HG03432 (cell line): ENCODE measurements around the gene KREMEN1.
A peak's percentile ranks its signal among the peaks of the same experiment; 100 is the strongest.
"Not testable (repeated sequence)": the region's sequence is repeated elsewhere in the genome, so short reads cannot be mapped to it uniquely, and the experiment has no call there.

ENCODE experiments used
- ATAC-seq: cut with Tn5 transposase; IDR thresholded peaks from one replicate; pipeline ENCODE4 v1.9.1; 2021; ENCODE audit warnings: mild to moderate bottlenecking, moderate library complexity; ENCODE audit not compliant: unreplicated experiment

KREMEN1 gene, protein sequence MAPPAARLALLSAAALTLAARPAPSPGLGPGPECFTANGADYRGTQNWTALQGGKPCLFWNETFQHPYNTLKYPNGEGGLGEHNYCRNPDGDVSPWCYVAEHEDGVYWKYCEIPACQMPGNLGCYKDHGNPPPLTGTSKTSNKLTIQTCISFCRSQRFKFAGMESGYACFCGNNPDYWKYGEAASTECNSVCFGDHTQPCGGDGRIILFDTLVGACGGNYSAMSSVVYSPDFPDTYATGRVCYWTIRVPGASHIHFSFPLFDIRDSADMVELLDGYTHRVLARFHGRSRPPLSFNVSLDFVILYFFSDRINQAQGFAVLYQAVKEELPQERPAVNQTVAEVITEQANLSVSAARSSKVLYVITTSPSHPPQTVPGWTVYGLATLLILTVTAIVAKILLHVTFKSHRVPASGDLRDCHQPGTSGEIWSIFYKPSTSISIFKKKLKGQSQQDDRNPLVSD

DNA sequence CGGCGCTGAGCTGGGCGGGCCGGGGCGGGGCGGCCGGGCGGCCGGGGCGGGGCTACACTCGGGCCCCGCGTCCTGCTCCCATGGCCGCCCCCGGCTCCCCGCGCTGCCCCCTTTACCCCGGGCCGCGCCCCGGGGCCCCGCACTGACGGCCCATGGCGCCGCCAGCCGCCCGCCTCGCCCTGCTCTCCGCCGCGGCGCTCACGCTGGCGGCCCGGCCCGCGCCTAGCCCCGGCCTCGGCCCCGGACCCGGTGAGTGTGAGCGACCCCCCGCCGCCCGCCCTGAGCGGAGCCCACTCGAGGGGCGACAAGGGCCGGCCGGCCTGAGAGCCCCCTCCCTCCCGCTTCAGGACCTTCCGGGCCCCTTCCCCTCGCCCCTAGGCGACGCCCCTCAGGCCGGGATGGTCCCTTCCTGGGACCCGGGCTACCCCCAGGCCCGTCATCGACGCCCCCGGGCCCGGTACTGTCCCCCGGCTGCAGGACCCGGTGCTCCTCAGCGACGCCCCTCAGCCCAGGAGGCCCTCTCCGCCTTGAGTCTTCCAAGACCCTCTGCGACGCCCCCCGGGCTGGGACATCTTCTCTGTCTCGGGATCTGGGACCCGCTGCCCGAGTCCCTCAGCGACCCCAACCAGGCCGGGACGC lies at the start of gene KREMEN1:
TSS of gene KREMEN1 (plus strand) at position 57 of the 639 bp plus-strand sequence. CDS start at position 153, 96 bp downstream.
- peak; percentile 16 for ATAC-seq

DNA sequence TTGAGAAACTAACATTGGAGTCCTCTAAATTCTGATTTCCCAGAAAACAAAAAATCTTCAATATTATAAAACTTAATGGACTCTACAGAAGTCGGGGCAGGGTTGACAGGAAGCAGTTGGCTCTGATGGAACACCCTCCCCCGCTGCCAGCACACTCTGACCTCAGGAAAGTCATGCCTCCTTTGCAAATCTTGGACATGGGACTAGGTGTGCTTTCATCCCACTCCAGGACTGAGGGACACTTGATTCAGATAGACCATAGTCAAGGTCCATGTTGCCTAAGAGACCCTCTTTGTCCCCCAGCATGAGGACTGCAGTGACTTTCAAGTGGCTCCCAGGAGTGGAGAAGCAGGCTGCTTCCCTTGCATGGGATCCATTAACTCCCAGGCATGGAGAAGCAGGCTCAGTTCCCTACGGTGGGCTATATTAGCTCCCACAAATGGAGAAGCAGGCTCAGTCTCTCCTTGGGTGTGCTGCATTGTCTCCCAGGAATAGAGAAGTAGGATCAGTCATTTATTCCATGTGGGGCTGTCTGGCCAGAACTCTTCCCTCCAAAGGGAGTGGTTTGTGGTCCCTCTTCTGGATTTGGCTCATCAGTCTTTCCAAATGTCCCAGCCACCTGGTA lies 49.6 kb upstream of the KREMEN1 start:
- no peak for ATAC-seq

DNA sequence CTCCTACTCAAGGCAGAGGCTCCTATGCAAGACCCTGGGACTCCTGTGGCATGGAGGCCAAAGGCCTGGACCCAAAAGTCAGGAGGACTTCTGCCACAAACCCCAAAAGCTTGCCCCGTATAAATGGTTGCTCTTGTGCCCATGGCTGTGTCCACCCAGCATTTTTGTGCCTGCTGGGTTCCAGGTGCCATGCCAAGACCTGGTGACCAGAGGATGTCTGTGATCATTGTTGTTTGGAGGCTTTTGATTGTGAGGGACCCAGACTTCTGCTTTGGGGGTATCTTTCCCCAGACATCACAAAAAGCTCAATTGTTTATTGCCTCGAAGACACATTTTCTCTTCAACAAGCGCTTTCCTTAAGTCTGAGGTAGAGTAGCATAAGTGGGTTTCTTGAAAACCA lies 46.3 kb upstream of the KREMEN1 start:
- no peak for ATAC-seq

DNA sequence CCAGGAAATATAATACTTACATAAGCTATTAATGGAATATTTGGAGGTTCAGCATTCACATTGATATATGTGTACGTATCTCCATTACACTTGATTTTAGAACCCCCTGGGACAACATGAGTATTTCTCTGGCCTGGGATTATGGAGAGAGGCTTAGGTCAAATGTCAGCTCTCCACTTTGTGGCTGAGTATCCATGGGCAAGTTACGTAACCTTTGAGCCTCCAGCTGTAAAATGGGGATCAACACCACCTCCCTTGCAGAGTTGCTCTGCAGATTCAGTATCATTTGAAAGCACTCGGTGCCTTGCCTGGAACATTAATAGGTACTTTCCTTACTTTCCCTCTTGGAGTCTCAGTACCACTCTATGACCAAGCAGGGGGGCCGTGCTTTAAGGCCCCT lies 44.4 kb upstream of the KREMEN1 start:
- ATAC-seq, result no peak

DNA sequence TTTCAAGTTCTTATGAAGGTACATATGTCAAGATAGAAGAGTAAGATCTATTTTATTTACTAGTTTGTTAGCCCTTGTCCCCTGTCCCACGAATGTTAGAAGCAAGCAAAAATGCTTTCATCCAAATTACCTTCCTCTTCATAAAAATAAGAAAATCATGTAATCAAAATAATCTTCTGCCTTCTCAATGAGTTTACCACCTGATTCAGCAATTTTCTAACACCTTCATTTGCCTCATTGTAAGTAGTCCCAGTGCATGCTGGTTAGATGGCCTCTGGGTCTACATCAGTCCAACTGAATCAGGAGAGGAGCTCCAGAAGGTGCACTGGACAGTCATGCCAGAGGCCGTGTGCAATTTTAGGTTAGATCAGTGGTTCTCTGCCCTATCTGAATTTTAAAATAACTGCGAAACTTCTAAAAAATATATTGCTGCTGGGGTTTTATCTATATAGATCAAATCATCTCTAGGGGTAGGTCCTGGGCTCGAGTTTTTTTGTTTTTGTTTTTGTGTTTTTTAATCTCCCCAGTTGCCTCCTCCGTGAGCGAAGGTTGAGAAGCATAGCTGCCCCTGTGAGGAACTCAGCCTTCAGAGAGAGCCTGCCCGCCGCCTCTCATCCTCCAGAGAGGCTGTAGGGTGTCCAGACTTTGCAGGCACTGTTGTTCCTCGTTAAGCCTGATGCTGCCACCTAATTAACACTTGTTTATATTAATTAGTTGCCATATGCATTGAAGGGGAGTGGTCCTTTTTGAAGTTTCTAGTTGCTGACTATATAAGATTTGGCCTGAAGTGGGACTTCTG lies 43.4 kb upstream of the KREMEN1 start:
- no peak for ATAC-seq

DNA sequence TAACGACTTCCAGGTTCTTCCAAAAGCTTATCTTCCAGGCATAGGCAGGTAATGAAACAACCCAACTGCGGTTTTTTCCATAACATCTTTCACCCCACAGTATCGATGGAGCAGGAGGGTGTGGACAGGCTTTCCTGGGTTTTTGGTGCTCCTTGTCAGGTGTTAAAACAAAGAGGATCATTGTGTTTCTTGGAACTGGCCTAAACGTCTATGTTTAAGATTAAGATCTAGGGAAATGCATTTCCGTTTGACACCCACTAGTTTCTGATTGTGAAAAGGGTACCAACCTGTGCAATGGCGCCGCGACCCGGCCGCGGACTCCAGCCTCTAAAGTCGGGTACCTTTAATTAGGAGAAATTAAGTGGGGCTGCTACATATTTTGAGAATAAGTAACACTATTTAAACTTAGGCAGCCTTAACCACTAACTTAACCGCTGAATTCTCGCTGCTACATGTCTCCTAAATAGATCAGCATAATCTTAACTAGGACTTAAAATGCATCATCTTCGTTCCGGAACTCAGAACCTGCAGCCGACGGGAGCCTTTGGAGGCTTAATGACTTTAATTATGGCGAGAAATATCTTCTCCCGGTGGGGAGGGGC lies 42.7 kb upstream of the KREMEN1 start:
- no peak for ATAC-seq

DNA sequence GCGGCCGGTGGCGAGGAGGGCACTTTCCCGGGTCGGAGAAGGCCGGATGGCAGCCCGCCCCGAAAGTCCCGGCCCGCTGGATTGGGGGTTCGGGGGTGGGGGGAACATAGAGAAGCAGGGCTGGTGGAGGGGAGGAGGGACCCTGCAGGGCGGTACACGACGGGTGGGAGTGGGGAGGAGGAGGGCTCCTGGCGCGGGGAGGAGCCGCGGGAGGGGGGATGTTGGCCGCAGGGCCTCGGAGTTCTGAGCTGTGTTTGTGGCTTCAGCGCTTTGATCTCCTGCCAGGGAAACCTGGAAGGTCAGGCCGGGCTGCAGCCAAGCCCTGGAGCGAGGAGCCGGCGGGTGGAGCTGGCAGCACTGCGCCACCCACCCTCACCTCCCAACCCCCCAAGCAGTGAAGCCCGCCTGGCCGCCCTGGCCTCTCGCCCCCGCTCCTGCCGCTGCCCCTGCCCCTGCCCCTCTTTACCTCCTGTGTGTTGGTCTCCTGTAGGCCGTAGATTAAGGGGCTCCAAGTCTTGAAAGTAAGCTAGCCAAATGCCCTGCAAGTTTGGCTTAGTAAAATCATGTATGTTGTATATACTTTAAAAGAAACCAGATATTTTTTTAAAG lies 42.1 kb upstream of the KREMEN1 start:
- ATAC-seq, result no peak

DNA sequence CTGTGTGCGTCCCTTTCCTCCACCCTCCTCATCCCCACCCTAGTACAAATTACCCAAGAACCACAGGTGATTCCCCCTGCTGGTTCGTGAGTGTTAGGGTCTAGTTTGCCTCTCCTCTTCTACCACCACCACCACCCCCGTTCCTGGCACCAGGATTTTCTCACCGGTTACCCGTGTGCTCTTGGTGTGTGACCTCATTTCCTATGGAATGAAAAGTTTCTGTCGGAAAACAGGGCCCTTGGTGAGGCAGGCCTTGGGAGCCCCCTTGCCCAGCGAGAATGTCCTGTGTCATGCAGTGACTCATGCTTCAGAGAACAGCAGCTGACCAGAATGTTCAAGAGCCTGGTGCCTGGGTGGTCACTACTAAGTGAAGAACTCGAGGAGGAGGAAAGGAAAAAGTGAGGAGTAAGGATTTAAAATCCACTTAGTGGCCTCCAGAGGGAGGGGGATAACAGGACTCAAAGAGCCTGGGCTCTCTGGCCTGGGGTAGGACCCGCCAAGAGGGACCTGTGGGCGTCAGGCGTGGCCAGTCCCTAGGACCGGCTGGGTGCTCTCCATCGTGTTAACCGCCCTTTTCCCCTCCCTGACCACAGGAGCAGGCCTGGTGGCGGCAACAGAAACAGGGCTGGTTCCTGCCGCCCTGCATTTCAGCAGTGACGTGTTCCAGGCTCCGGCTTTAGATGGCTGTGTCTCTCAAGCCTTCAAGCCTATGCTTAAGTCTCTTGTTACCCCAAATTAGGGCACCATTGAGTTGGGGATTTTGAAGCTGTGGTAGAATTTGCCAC lies 41.4 kb upstream of the KREMEN1 start:
- ATAC-seq, result no peak

DNA sequence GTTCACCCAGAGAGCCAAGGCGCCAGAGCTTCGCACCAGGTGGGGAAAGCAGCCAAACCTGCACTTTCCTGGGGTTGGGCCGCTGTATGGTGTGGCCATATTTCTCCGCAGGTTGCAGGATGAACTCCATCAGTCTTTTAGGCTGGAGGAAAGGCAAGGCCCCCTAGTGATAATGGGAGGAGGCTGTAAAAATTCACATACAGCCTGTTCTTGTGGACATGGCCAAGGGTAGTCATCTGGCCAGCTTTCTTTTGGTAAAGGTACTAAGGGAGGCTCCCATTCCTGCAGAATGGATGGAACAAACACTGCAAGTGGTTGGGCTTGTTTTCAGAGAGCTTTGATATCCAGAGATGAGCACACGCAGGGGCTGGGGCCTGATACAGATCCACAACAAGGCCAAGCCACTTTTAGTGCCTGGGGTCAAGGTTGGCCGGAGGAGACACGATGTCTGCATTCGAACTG lies 40.8 kb upstream of the KREMEN1 start:
- ATAC-seq, result no peak

DNA sequence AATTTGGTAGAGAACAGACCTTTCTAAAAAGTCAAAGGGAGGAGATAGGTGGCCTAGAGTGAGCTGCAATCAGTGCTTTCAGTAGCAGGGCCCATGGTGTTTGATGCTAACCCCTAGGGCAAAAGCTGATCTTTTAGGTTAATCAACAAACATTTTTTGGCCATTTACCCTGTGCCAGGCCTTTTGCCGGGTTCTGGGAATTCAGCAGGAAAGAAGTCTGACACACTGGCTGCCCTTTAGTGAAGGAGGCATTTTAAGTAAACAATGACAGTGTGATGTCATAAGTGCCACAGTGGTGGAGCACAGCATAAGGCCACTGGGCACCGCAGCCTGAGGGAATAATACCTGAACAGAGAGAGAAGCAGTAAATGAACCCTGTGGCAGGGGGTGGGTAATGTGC lies 40.3 kb upstream of the KREMEN1 start:
- no peak for ATAC-seq

DNA sequence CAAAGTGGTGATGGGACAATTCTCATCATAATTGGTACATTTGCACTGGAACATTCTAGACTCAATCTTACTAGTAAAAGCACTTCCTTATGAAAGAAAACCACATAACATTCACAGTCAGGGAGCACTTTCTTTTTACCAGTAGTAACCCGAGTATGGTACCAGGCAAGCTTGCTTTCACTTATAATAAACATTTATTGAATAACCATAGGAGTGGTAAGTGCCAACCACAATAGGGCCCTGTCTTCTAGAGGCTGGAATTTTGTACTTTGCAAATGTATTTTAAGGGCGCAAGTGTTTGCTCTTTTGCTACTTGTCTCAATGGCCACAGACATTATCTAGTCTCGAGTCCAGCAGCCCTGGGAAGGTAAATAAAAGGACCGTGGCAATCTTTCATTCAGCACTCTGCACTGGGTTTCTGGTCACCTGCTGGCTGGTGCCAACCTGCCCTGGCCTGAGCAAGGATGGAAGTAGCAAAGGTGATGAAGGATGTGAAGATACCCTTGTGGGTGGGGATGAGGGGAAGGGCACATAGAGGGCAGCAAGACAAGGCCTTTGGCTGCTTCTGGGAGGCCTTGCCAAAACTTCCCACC lies 35.4 kb upstream of the KREMEN1 start:
- no peak for ATAC-seq

DNA sequence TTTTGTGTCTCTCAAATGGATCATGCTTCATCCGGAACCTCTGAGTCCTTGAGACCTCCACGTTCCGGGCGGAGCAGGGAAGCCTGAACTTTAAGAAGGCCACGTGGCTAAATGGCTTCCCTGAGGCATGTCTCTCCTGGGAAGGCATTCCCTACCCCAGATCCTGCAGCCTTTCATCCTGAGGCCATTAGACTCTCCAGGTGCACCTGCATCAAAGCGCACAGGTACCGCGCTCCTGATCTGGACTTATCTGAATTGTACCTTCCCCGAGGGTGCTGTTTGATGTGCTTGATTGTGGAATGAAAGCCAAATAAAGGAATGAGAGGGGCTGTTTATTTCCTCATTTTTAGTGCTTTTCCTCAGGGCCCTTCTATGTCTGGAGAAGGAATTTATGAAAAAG lies 33.7 kb upstream of the KREMEN1 start:
- no peak for ATAC-seq

DNA sequence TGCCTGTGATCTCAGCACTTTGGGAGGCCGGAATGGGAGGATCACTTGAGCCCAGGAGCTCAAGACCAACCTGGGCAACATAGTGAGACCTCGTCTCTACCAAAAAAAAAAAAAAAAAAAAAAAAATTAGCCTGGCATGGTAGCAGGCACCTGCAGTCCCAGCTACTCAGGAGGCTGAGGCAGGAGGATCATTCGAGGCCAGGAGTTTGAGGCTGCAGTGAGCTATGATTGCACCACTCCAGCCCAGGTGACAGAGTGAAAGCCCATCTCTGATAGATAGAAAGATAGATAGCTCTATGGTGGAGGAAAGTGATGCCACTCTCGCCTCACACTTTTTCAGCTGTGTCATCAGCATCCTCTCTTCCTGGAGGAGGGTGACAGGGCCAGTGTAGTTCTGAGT lies 33.2 kb upstream of the KREMEN1 start:
- not testable (repeated sequence) for ATAC-seq

DNA sequence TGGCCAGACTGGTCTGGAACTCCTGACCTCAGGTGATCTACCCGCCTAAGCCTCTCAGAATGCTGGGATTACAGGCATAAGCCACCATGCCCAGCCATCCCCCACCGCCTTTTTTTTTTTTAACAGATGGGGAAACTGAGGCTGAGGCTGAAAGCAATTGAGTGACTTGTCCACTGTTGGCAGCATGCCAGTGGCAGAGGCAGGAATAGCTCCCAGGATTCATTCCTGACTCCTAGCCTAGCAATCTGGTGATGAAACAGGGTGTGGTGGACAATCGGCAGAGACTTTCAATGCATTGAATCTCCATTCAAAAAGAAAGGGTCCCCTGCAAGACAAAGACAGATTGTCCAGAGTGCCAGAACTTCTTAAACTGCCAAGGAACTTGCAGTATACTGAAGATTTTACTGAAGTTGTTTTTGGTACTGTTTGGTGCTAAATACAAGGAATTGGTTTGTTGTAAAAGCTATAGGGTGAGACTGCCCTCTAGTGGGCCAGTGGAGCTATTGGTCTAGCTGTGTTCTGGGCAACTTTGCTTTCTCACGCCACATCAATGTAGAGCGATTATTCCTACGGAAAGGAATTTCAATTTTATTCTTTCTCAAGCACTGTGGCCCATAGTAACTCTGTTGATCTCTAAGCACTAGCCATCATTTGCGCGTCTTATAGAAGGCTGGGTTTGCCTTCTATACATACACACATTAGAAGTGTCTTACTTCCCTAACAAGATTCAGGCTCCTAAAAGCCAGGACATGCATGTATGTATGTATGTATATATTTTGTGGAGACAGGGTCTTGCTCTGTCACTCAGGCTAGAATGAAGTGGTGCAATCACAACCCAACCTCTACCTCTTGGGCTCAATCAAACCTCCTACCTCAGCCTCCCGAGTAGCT lies 32.2 kb upstream of the KREMEN1 start:
- ATAC-seq, result no peak

DNA sequence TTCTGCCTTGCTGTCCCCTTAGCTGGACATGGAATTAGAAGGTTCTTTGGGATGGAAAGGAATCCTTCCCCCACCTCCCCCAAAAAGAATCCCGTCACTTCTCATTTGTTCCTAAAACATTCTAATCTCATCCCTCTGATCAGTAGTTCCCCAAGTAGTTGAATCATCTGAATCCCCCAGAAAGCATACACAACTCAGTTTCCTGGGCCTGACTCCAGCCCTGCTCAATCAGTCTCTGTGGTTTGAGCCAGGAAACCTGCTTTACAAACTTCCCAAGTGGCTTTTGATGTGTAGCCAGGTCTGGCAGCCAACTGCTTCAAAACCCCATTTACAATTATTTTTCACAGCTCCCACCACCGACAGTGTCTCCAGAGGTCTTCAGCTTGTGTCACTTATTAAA lies 31.4 kb upstream of the KREMEN1 start:
- no peak for ATAC-seq

DNA sequence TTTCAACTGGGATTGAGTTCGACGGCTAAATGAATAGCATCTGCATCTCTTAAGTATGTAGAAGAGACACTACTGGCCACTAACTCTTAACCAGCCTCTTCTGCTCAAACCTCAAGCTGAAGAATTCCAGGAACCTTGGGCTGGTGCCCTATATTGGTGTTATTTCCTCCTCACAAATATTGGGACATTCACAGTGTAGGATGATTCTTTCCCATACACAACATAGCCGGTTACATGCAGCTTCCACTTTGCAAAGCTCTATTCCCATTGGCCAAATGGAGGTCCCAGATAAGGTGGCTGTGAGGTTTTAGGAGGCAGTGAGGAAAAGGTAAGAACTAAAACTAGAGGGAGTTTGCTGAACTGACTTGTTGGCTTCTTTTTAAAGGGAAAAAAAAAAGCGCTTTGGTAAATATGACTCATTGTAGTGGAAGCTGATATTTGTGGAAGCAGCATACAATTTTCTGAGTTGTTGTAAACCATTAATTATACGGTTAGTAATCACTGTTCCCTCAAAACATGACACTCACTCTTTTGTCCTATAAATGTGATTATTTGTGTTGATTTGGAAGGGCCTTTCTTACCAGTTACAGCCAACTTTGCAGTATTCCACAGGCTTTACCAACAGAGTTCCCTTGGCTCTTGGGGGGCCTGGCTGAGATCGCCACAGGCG lies 28.8 kb upstream of the KREMEN1 start:
- no peak for ATAC-seq

DNA sequence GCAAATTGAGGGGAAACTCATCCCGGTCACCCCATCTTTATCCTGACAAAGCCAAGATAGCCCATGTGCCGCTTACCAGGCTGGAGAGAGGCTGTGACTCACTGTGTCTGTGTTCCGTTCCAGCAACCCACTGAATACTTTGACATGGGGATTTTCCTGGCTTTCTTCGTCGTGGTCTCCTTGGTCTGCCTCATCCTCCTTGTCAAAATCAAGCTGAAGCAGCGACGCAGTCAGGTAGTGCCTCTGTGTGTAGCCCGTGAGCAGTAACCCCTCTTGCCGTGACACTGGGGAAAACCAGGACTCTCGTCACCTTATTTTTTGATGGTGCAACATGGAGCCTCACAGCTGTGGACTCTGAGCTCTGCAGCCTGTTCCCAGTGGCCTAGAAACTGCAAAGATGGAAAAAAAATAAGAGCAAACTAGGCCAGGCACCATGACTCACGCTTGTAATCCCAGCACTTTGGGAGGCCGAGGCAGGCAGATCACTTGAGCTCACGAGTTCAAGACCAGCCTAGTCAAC lies 28.1 kb upstream of the KREMEN1 start:
- no peak for ATAC-seq
